NT2/D1 (cell line): ENCODE data around the gene ZBTB49.

ENCODE experiments used
- SUZ12 ChIP-seq: IDR thresholded peaks from 2 replicates; pipeline ENCODE4 v1.6.1; 2011; ENCODE audit not compliant: insufficient read length, insufficient read depth; ENCODE audit errors: extremely low read depth
- YY1 ChIP-seq: IDR thresholded peaks from 2 replicates; pipeline ENCODE4 v1.6.1; 2011; ENCODE audit not compliant: insufficient read length, insufficient read depth

- peak; percentile 72 for TF ChIP-seq YY1
- TF ChIP-seq SUZ12 = no peak
Measured at GRCh38 chr4:4248029-4248884, 41.8 kb upstream of the ZBTB49 start, which contains the start of gene TMEM128.
